Loucy (cell line): ENCODE data around the gene GPRIN1.

Experiments
- EZH2phosphoT487 ChIP-seq: fragments of 200-600 bp; IDR thresholded peaks from 2 replicates; pipeline ENCODE4 v1.6.1; 2018; ENCODE audit warnings: antibody characterized with exemption, mild to moderate bottlenecking, moderate library complexity, borderline replicate concordance
- TF ChIP-seq, protein P1 (sequence below): fragments of 200-600 bp; sonication (generic); conservative IDR thresholded peaks from 2 replicates; pipeline ENCODE4 v1.5.1; 2014; ENCODE audit warnings: mild to moderate bottlenecking, antibody characterized with exemption, low read length

DNA sequence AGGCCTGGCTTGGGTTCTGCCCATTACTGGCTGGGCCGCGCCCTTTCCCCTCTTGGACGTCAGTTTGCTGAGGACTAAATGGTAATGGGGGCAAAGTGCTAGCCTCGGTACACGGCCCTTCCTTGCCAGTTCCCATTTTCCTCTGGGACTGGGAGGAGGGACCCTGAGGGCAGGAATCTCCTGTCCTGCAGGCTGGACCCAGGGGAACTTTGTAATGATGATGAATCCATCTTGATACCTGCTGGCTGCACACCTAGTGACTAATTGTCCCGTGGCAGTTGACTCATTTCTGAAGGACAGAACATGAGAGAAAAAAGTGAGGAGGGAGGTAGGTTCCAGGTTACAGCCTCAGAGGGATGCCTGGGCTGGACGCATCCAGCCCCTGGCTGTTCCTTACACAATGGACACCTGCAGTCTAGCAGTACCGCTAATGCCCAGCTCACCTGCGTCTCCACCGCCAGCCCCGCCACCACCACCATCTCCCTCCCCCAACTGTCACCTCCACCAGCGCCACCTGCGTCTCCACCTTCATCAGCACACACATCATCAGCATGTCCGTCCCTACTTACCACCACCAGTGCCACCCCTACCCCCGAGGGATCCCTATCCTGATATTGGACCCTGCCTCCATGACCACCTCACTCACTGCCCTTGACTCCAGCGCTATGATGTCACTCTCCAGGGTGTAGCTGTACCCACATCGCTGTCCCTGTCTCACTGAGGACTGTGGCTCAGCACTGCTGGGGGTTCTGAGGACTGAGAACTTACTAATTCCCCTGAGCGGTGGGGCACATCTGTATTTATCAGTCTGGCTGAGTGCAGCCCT is 56.5 kb downstream of the GPRIN1 start:
- TF ChIP-seq, protein P1, sequence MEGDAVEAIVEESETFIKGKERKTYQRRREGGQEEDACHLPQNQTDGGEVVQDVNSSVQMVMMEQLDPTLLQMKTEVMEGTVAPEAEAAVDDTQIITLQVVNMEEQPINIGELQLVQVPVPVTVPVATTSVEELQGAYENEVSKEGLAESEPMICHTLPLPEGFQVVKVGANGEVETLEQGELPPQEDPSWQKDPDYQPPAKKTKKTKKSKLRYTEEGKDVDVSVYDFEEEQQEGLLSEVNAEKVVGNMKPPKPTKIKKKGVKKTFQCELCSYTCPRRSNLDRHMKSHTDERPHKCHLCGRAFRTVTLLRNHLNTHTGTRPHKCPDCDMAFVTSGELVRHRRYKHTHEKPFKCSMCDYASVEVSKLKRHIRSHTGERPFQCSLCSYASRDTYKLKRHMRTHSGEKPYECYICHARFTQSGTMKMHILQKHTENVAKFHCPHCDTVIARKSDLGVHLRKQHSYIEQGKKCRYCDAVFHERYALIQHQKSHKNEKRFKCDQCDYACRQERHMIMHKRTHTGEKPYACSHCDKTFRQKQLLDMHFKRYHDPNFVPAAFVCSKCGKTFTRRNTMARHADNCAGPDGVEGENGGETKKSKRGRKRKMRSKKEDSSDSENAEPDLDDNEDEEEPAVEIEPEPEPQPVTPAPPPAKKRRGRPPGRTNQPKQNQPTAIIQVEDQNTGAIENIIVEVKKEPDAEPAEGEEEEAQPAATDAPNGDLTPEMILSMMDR, result no peak
- no peak for TF ChIP-seq EZH2phosphoT487
